Measurements from ENCODE around the gene PDE4D. TPM values are rescaled to one million over a fixed set of nuclear protein-coding genes. Genes with fewer than 3 reads are reported as not detected.

Gene PDE4D
- total RNA-seq, 1 experiment from 2014 or later: 3.3 TPM

DNA sequence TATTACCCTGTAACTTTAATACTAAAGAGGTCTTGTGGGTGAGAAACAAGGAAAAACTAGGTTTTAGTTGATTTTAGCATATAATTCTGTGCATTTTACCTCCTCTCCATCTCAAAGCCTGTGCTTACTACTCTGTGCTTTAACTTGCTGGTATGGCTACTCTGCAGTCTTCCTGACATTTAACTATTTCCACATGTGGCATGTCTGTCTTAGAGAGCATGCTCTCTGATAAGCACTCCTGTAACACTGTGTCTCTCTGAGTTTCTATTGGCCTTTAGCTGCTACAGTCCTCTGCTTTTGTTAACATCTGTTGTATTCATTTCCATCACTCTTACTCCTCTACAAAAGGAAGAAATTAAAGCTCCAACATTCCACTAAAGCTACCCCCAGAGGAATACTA, 892.4 kb downstream of the PDE4D start:
- Mint-ChIP-seq H3K4me1 (peaks cover 64% of the 10 kb centered on the region), H3K27ac (no peak overlapping the region), H3K27me3 (ENCODE audit: low read depth) (no peaks in the 10 kb centered on the region), H3K4me3 (no peak overlapping the region), H3K9me3 (peaks cover 8% of the 10 kb centered on the region), H3K36me3 (peaks cover 3% of the 10 kb centered on the region)
- ChIA-PET CTCF (interaction anchor here (2.2 to 3.8 kb wide), 3 partner anchors 106 to 115 kb away, joined by 9 to 33 read pairs (median 10); no protein-coding TSS in a partner anchor), POLR2A (no interaction called here)
- TF ChIP-seq, protein P1, sequence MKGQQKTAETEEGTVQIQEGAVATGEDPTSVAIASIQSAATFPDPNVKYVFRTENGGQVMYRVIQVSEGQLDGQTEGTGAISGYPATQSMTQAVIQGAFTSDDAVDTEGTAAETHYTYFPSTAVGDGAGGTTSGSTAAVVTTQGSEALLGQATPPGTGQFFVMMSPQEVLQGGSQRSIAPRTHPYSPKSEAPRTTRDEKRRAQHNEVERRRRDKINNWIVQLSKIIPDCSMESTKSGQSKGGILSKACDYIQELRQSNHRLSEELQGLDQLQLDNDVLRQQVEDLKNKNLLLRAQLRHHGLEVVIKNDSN (CRISPR knock-in tag; IDR thresholded peaks at IDR 0.05): no peak
- ATAC-seq: no peak
- no peak for DNase-seq (ENCODE audit: low spot score)

DNA sequence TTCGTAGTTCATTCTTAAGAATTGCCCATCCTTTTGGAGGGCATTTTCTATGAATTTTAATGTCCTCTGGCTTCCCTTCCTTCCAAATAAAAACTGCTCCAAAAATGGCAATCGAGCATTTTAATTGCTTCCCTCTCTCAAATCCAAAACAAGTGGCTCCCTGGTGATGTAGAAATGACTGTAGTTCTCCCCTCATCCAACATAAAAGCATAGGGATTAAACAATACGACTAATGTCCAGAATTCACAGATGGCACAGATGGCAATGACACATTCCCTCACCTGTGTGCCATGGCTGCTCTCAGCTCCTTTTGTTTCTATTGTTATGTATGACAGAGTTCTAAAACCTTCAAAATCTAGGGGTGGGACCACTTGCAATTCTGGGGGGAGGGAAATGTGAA, 893.3 kb downstream of the PDE4D start:
- TF ChIP-seq, protein P2, sequence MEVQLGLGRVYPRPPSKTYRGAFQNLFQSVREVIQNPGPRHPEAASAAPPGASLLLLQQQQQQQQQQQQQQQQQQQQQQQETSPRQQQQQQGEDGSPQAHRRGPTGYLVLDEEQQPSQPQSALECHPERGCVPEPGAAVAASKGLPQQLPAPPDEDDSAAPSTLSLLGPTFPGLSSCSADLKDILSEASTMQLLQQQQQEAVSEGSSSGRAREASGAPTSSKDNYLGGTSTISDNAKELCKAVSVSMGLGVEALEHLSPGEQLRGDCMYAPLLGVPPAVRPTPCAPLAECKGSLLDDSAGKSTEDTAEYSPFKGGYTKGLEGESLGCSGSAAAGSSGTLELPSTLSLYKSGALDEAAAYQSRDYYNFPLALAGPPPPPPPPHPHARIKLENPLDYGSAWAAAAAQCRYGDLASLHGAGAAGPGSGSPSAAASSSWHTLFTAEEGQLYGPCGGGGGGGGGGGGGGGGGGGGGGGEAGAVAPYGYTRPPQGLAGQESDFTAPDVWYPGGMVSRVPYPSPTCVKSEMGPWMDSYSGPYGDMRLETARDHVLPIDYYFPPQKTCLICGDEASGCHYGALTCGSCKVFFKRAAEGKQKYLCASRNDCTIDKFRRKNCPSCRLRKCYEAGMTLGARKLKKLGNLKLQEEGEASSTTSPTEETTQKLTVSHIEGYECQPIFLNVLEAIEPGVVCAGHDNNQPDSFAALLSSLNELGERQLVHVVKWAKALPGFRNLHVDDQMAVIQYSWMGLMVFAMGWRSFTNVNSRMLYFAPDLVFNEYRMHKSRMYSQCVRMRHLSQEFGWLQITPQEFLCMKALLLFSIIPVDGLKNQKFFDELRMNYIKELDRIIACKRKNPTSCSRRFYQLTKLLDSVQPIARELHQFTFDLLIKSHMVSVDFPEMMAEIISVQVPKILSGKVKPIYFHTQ (CRISPR knock-in tag; IDR thresholded peaks at IDR 0.05): no peak
- TF ChIP-seq, protein P3, sequence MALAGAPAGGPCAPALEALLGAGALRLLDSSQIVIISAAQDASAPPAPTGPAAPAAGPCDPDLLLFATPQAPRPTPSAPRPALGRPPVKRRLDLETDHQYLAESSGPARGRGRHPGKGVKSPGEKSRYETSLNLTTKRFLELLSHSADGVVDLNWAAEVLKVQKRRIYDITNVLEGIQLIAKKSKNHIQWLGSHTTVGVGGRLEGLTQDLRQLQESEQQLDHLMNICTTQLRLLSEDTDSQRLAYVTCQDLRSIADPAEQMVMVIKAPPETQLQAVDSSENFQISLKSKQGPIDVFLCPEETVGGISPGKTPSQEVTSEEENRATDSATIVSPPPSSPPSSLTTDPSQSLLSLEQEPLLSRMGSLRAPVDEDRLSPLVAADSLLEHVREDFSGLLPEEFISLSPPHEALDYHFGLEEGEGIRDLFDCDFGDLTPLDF (CRISPR knock-in tag; IDR thresholded peaks at IDR 0.05): no peak
- TF ChIP-seq NR1H2 (CRISPR knock-in tag; IDR thresholded peaks at IDR 0.05) (no peak), SP1 (CRISPR knock-in tag; conservative IDR thresholded peaks at IDR 0.05) (no peak), TP53 (CRISPR knock-in tag; IDR thresholded peaks at IDR 0.05) (no peak), SMAD3 (CRISPR knock-in tag; IDR thresholded peaks at IDR 0.05; ENCODE audit: borderline replicate concordance) (no peak), ZNF671 (CRISPR knock-in tag; IDR thresholded peaks at IDR 0.05) (no peak), NFATC4 (CRISPR knock-in tag; IDR thresholded peaks at IDR 0.05) (no peak), ETV6 (CRISPR knock-in tag; IDR thresholded peaks at IDR 0.05) (no peak), EMX1 (CRISPR knock-in tag; IDR thresholded peaks at IDR 0.05) (no peak), GTF2I (CRISPR knock-in tag; conservative IDR thresholded peaks at IDR 0.05) (no peak), SMAD4 (CRISPR knock-in tag; IDR thresholded peaks at IDR 0.05) (no peak), FOXJ3 (CRISPR knock-in tag; IDR thresholded peaks at IDR 0.05; ENCODE audit: borderline replicate concordance) (no peak), HMGA2 (CRISPR knock-in tag; IDR thresholded peaks at IDR 0.05) (no peak), GRHL2 (CRISPR knock-in tag; IDR thresholded peaks at IDR 0.05; ENCODE audit: insufficient replicate concordance, severe bottlenecking) (no peak)
- TF ChIP-seq, protein P4, sequence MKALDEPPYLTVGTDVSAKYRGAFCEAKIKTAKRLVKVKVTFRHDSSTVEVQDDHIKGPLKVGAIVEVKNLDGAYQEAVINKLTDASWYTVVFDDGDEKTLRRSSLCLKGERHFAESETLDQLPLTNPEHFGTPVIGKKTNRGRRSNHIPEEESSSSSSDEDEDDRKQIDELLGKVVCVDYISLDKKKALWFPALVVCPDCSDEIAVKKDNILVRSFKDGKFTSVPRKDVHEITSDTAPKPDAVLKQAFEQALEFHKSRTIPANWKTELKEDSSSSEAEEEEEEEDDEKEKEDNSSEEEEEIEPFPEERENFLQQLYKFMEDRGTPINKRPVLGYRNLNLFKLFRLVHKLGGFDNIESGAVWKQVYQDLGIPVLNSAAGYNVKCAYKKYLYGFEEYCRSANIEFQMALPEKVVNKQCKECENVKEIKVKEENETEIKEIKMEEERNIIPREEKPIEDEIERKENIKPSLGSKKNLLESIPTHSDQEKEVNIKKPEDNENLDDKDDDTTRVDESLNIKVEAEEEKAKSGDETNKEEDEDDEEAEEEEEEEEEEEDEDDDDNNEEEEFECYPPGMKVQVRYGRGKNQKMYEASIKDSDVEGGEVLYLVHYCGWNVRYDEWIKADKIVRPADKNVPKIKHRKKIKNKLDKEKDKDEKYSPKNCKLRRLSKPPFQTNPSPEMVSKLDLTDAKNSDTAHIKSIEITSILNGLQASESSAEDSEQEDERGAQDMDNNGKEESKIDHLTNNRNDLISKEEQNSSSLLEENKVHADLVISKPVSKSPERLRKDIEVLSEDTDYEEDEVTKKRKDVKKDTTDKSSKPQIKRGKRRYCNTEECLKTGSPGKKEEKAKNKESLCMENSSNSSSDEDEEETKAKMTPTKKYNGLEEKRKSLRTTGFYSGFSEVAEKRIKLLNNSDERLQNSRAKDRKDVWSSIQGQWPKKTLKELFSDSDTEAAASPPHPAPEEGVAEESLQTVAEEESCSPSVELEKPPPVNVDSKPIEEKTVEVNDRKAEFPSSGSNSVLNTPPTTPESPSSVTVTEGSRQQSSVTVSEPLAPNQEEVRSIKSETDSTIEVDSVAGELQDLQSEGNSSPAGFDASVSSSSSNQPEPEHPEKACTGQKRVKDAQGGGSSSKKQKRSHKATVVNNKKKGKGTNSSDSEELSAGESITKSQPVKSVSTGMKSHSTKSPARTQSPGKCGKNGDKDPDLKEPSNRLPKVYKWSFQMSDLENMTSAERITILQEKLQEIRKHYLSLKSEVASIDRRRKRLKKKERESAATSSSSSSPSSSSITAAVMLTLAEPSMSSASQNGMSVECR (CRISPR knock-in tag; IDR thresholded peaks at IDR 0.05; ENCODE audit: borderline replicate concordance): no peak
- TF ChIP-seq, protein P5, sequence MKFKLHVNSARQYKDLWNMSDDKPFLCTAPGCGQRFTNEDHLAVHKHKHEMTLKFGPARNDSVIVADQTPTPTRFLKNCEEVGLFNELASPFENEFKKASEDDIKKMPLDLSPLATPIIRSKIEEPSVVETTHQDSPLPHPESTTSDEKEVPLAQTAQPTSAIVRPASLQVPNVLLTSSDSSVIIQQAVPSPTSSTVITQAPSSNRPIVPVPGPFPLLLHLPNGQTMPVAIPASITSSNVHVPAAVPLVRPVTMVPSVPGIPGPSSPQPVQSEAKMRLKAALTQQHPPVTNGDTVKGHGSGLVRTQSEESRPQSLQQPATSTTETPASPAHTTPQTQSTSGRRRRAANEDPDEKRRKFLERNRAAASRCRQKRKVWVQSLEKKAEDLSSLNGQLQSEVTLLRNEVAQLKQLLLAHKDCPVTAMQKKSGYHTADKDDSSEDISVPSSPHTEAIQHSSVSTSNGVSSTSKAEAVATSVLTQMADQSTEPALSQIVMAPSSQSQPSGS (CRISPR knock-in tag; IDR thresholded peaks at IDR 0.05; ENCODE audit: borderline replicate concordance, low read depth): no peak
- Mint-ChIP-seq H3K36me3 (peaks cover 3% of the 10 kb centered on the region), H3K4me3 (no peak overlapping the region), H3K4me1 (peaks cover 60% of the 10 kb centered on the region), H3K9me3 (peaks cover 13% of the 10 kb centered on the region), H3K27me3 (ENCODE audit: low read depth) (no peaks in the 10 kb centered on the region), H3K27ac (peak overlapping the region; percentile 73; the same call in 1 of the 2 replicates)
- CTCF ChIA-PET: interaction anchor here (1.2 to 2.6 kb wide), 5 partner anchors 15 to 114 kb away, joined by 3 to 10 read pairs (median 9); no protein-coding TSS in a partner anchor
- no peak for ATAC-seq
- POLR2A ChIA-PET: no interaction called here
- no peak for DNase-seq (ENCODE audit: low spot score)
